ENCODE results near the gene CTBP2.
"Not testable (repeated sequence)": the region's sequence is repeated elsewhere in the genome, so short reads cannot be mapped to it uniquely, and the experiment has no call there.

CTBP2 gene

DNA sequence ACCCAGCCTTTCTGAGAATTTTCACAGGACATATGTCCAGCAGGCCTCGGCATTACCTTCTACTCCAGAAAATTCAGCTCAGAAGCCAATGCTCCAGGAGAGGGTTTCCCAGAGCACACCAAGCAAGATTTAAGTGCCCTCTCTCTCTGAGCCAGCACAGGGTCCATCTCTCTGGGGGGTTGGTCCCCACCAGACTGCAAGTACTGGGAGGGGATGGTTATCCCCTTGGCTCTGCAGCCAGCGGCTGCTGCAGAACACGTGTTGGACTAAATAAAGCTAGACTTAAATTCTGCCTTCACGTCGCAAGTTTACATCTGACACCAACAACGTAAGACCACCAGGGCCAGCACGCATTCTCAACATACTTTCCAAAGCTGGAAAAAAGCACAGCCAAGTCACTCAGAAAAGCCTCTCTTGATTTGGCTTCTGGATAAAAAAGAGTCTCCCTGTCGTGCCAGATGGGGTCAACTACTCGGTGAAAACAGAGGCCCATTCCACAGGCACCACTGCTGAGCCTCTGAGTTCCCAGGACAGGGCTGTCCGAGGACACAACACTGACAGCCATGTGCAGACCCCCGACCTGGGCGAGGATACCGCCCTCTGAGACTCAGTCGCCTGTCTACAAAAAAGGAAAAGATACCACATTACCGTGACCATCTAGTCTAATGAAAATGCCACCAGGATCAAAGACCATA lies 77.3 kb downstream of the CTBP2 start:
- no peak for DNase-seq

GRCh38 chr10:125082471-125082870 lies 77.9 kb downstream of the CTBP2 start:
- not testable (repeated sequence) for DNase-seq

- no peak for DNase-seq
Measured at GRCh38 chr10:125081931-125082330, 78.4 kb downstream of the CTBP2 start.

DNA sequence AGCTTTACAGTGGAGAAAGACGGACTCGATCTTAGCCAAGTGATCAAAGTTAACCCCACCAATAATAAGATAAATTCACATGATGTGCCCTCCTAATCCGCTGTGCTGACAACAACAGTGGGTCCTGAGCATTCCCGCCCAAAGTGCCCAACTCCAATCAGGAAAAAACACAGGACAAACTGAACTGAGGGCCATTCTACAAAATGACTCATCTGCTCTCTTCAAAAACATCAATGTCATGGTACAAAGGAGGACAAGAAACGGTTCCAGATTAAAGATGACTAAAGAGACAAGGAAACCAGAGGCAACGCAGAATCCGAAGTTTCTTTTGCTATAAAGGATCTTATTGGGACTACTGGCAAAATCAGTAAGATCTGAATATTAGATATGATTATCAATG lies 79.4 kb downstream of the CTBP2 start:
- DNase-seq = no peak

GRCh38 chr10:125080296-125080695 lies 80.1 kb downstream of the CTBP2 start:
- no peak for DNase-seq

- DNase-seq = no peak
Measured at GRCh38 chr10:125079091-125079600, 81.2 kb downstream of the CTBP2 start.

DNA sequence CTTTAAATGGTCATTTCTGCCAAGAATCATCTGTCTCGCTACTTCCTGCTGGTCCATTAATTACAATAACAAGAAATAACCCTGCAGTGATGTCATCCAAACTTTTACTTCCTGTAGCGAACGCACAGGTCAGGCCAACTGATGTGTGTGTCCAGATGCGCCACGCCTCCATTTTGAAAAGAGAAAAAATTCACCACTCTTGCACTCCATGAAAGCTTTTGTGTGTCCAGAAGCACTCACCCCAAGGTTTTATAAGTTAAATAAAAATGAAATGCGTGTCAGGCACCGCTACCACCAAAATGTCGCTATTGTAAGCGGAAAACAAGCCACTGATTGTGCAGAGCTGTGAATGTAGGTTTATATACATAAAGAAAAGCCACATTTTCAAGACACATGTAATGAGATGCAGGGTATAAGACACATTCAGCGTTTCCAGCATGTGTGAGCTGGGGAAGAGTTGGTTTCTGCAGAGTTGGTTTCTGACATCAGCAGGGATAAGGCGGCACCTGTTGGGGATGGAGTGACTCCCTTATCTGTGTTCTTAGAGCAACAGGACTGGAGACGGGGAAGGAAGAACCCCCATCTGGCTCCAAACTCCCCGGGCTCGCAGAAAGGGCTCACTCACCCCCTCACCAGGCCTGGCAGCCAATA lies 83.3 kb downstream of the CTBP2 start:
- no peak for DNase-seq

DNA sequence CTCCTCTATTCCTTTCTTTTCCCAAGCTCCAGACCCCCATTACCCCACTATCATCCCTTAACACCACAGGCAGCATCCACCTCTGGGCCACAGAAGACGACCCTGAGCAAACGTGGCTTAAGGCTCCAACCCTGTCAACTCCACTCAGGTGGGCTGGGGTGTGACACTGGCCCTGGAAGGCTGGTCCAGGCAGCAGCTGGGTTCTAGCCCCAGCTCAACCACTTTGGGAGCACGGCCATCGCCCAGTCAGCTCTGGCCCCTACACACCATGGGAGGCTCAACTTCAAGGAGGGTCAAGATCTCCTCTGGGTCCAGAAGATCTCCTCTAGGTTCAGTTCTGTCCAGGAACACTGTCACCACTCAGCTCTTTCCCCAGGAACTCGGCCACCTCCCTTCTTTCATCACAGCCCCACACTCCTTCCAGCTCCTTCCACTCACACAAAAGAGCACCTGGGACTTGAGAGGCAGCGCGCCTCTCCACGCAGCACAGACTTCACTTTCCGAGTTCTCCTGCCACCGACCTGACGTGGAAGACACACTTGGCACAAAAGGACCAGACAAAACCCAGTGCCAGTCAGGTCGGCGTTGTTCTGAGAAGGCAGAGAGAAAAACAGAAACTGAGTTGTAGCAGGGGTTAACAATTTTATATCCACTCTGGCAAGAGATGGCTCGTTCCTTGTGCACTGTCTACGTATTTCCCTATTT lies 84.1 kb downstream of the CTBP2 start:
- DNase-seq = no peak

GRCh38 chr10:125073996-125074395 lies 86.4 kb downstream of the CTBP2 start:
- no peak for DNase-seq

- no peak for DNase-seq
Measured at GRCh38 chr10:125072794-125073193, 87.6 kb downstream of the CTBP2 start.

- no peak for DNase-seq
Measured at GRCh38 chr10:125071008-125071407, 89.4 kb downstream of the CTBP2 start.

- DNase-seq = no peak
Measured at GRCh38 chr10:125068406-125068805, 92.0 kb downstream of the CTBP2 start.

GRCh38 chr10:125067764-125068163 lies 92.6 kb downstream of the CTBP2 start:
- DNase-seq = no peak

DNA sequence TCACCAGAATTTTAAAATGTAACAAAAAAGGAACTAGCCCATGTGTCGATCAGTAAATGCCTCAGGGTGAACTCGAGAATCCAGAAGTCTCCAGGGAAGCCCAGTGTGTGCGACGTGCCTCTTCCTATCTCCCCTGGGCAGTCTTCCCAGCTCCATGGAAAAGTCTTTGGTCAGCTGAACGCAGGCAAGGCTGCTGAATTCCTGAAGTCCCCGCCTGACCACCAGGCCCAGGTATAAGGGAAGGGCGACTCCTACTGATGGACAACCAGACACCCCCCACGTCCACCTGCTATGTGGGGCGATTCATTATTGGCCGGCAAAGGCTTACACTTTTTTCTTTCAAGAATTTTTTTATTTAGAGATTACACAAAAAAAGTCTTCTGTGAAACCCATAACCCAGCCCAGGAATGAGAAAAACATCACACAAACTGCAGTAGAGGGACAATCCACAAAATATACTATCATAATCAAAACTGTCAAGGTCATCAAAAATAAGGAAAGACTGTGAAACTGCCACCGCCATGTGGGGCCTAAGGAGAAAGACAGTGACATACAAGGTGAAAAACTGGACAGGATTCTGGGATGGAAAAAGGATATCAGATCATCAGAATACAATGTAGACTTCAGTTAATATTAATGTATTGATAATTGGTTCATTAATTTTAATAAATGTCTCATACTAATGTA lies 93.5 kb downstream of the CTBP2 start:
- DNase-seq = no peak

GRCh38 chr10:125064681-125065492 lies 95.5 kb downstream of the CTBP2 start:
- DNase-seq = no peak

DNA sequence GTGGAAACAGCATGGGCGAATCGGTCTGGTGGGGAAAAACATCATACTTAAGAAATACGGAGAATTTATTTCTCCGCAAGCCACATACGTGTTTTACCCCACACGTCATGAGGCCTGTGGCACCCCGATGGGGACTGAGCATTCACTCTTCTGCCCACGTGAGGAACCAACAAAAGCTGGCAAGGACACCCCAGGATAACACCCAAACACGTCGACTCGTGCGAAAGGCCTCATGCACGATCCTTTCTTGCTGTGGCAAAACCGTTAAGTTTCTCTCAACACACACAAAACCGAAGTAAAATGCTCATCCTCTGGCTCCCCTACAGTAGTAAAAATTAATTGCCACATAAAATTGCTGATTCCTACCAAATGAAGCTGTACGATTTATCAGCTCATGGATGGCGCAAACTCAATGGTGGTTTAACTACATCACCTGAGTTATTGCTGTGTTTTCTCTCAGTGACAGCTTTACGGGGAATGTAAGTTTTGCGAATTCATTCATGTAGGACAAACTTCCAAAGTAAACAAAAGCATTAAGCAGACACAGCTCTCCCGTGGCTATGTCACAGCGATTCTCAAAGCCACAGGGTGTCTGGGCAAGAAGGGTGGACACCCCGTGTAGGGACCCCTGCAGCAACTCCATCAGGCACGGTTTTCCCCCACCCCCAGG lies 97.0 kb downstream of the CTBP2 start:
- no peak for DNase-seq

- no peak for DNase-seq
Measured at GRCh38 chr10:125062914-125063230, 97.5 kb downstream of the CTBP2 start.

DNA sequence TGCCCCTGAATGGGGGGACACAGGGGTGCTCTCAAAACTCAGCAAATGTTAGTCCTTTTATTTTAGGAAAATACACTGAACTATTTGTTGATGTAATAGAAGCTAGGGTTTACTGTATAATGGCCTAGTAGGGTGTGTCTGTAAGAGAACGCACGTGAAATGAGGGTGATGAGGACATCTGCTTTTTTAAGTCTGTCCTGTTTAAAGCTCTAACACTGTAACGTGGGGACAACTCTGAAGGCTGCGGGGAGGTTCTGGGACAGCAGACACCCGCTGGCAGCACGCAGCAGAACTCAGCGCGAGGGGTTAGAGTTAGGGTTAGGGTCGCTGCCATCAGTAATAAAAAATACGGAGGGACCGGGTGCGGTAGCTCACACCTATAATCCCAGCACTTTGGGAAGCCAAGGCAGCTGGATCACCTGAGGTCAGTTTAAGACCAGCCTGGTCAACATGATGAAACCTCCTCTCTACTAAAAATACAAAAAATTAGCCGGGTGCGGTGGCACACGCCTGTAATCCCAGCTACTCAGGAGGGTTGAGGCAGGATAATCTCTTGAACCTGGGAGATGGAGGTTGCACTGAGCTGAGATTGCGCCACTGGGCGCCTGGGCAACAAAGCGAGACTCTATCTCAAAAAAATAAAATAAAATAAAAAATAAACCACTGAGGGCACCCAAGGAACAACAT lies 98.0 kb downstream of the CTBP2 start:
- DNase-seq = no peak

- no peak for DNase-seq
Measured at GRCh38 chr10:125061557-125062226, 98.7 kb downstream of the CTBP2 start.

- DNase-seq = no peak
Measured at GRCh38 chr10:125060826-125061556, 99.4 kb downstream of the CTBP2 start.

Data from T-helper 9 cell (primary cell).